Ovary (tissue), 3 donors: ENCODE results near the gene NDFIP1.

Experiments
- CTCF ChIP-seq, 3 donors: fragments of 450-650 bp in 2 of 3; fragments of 200-600 bp in 1 of 3; IDR thresholded peaks; one replicate each; pipeline versions ENCODE4 v1.5.1 to v1.8.0; 2016 to 2022; ENCODE audit warnings: antibody characterized with exemption in 3 of 3, mild to moderate bottlenecking in 1 of 3
- EP300 ChIP-seq: sonication (generic); formaldehyde crosslinking; IDR thresholded peaks from one replicate; pipeline ENCODE4 v1.6.1; 2017; ENCODE audit warnings: antibody characterized with exemption
- POLR2A ChIP-seq: fragments of 450-650 bp; IDR thresholded peaks from one replicate; pipeline ENCODE4 v1.6.1; 2017; ENCODE audit warnings: antibody characterized with exemption, mild to moderate bottlenecking, moderate library complexity
- donor health status: DM: no; HTN: no; CAD: no.

GRCh38 chr5:142164315-142164714 lies 55.7 kb downstream of the NDFIP1 start:
- TF ChIP-seq CTCF (IDR thresholded peaks at IDR 0.05) (no peak), POLR2A (no peak), EP300 (no peak)
